ENCODE data around the gene ARHGAP18.
"Not testable (repeated sequence)": the region's sequence is repeated elsewhere in the genome, so short reads cannot be mapped to it uniquely, and the experiment has no call there.

Gene ARHGAP18

GRCh38 chr6:129577691-129578090 is 132.3 kb downstream of the ARHGAP18 start:
- in situ Hi-C loops (cut with HindIII; ENCODE audit: low pct_ligation_motif_present, low pct_unique_long_range_greater_than_20kb, low sequenced_read_pairs): no loop called here
- no peak for DNase-seq

GRCh38 chr6:129576456-129576855 is 133.5 kb downstream of the ARHGAP18 start:
- in situ Hi-C loops (cut with HindIII; ENCODE audit: low pct_ligation_motif_present, low pct_unique_long_range_greater_than_20kb, low sequenced_read_pairs): no loop called here
- no peak for DNase-seq

GRCh38 chr6:129575378-129576118 is 134.4 kb downstream of the ARHGAP18 start:
- in situ Hi-C loops (cut with HindIII; ENCODE audit: low pct_ligation_motif_present, low pct_unique_long_range_greater_than_20kb, low sequenced_read_pairs): no loop called here
- DNase-seq: peak; percentile 57

GRCh38 chr6:129574605-129575004 is 135.4 kb downstream of the ARHGAP18 start:
- DNase-seq; in situ Hi-C loops (cut with HindIII; ENCODE audit: low pct_ligation_motif_present, low pct_unique_long_range_greater_than_20kb, low sequenced_read_pairs): not testable (repeated sequence)

DNA sequence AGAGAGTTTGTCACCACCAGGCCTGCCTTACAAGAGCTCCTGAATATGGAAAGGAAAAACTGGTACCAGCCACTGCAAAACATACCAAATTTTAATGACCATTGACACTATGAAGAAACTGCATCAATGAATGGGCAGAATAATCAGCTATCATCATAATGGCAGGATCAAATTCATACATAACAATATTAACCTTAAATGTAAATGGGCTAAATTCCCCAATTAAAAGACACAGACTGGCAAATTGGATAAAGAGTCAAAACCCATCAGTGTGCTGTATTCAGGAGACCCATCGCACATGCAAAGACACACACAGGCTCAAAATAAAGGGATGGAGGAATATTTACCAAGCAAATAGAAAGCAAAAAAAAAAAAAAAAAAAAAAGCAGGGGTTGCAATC is 139.0 kb downstream of the ARHGAP18 start:
- DNase-seq; in situ Hi-C loops (cut with HindIII; ENCODE audit: low pct_ligation_motif_present, low pct_unique_long_range_greater_than_20kb, low sequenced_read_pairs): not testable (repeated sequence)

GRCh38 chr6:129568015-129568414 is 142.0 kb downstream of the ARHGAP18 start:
- no peak for DNase-seq
- in situ Hi-C loops (cut with HindIII; ENCODE audit: low pct_ligation_motif_present, low pct_unique_long_range_greater_than_20kb, low sequenced_read_pairs): no loop called here

DNA sequence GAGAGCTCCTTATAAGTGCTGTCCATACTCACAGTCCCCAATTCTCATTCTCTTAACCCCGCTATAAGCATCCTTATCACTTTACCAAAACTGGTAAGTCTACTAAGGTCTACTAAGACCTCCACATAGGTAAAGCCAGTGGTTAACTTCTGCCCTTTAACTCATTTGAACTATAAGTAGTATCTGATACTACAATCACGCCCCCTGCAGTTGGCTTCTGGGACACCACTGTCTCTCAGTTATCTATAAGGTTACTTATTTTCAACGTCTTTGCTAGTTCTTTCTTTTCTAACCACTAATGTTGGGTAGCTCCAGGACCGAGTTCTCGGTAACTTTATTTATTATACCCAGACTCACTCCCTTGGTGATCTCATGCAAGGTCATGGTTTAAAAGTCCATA is 142.6 kb downstream of the ARHGAP18 start:
- DNase-seq: peak; percentile 36
- in situ Hi-C loops (cut with HindIII; ENCODE audit: low pct_ligation_motif_present, low pct_unique_long_range_greater_than_20kb, low sequenced_read_pairs): no loop called here

DNA sequence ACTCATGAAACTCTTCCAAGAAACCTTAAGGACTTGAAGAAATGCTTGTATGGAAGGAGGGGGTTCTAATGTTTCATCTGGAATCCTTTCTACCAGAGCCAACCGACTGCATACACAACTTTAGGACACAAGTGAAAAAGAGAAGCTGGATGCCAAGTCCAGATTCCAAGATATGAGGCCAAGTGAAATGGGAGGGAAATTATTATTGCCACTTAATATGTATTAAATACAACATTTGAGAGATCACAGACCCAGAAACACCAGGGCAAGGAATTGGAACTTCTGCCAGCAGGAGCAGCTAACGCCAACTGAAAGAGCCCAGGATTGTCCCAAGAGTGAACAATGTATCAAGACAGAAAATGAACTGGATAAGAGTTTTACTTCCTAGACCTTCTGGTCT is 144.2 kb downstream of the ARHGAP18 start:
- DNase-seq: no peak
- in situ Hi-C loops (cut with HindIII; ENCODE audit: low pct_ligation_motif_present, low pct_unique_long_range_greater_than_20kb, low sequenced_read_pairs): no loop called here

DNA sequence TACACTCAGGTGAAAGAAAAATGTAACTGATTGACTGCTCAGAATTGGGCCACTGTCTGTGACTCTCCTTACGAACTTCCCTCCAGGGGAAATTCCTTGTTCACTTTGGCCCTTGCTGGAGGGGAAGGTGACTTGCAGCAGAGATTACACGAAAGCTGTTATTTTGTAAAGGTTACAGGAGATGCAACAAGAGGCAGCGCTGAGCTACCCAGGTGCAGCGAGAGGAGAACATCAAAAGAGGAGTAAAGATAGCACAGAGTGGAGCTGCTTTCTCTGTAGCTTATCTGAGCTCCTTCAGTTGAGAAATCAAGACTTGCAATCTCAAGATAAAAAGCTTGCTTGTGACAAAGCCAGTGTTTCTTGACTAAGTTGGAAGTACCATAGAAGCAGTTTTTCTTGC is 144.6 kb downstream of the ARHGAP18 start:
- in situ Hi-C loops (cut with HindIII; ENCODE audit: low pct_ligation_motif_present, low pct_unique_long_range_greater_than_20kb, low sequenced_read_pairs): no loop called here
- DNase-seq: no peak

DNA sequence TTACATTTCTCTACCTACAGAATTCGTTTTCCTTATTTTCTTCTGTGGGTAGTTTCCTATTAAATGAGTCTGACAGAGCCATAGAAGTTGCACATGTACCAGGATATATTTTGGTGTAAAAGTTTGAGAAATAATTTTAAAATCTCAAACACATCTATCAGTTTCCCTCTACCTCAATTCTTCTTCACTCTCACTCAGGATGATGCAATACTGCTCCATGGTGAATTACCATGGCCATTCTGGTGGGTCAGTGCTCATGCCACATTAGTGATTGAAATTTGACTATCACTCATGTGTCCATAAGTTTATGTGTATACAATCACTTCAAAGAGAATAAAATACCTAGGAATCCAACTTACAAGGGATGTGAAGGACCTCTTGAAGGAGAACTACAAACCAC is 151.7 kb downstream of the ARHGAP18 start:
- in situ Hi-C loops (cut with HindIII; ENCODE audit: low pct_ligation_motif_present, low pct_unique_long_range_greater_than_20kb, low sequenced_read_pairs): no loop called here
- no peak for DNase-seq

DNA sequence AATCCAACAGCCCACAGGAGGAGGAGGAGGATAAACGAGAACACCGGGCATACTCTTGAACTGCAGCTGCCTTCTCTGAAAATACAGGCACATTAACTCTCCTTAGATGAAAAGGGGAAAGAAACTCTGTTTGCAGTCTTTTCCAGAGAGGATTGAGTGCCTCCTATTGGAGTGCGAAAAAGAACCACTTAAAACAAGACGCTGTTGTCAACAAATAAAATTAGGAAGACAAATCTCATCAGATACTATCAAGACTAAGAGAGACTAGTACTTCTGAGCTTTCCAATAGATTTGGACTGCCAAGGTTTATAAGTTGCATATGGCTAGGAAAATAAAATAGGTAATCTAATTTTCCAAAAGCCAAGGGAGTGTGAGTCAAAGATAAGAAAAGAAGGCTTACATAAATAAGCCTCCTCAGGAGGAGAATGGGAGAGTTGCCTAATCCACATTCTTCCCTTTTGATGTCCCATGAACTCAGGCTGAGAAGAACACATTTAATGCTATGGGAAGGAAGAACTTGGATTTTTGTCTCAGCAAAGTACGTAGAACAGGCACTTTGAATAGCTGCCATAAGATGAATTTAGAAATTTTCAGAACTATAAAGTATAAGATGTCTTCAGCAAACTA is 154.7 kb downstream of the ARHGAP18 start:
- in situ Hi-C loops (cut with HindIII; ENCODE audit: low pct_ligation_motif_present, low pct_unique_long_range_greater_than_20kb, low sequenced_read_pairs): no loop called here
- no peak for DNase-seq

DNA sequence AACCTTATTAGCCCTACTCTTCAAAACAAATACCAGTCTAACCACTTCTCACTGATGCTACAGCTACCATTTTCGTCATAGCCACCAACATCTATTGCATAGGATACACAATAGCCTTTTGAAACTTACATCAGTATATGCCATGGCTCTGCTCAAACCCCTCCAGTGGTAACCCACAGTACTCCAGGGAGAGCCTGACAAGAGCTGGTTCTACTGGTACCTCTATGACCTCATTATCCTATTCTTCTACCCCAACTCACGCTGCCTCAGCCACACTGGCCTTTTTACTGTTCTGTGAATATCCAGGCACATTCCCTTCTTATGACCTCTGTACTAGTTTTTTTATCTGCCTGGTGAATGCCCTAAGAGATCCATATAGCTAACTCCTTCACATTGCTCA is 157.6 kb downstream of the ARHGAP18 start:
- no peak for DNase-seq

GRCh38 chr6:129551486-129551885 is 158.5 kb downstream of the ARHGAP18 start:
- in situ Hi-C loops (cut with HindIII; ENCODE audit: low pct_ligation_motif_present, low pct_unique_long_range_greater_than_20kb, low sequenced_read_pairs): no loop called here
- no peak for DNase-seq

More for the DNA sequence above, 157.6 kb downstream of the ARHGAP18 start:
- in situ Hi-C loops (cut with HindIII; ENCODE audit: low pct_ligation_motif_present, low pct_unique_long_range_greater_than_20kb, low sequenced_read_pairs): no loop called here

GRCh38 chr6:129546702-129547101 is 163.3 kb downstream of the ARHGAP18 start:
- in situ Hi-C loops (cut with HindIII; ENCODE audit: low pct_ligation_motif_present, low pct_unique_long_range_greater_than_20kb, low sequenced_read_pairs): no loop called here
- no peak for DNase-seq

- DNase-seq: no peak
- in situ Hi-C loops (cut with HindIII; ENCODE audit: low pct_ligation_motif_present, low pct_unique_long_range_greater_than_20kb, low sequenced_read_pairs): no loop called here
These were observed 164.9 kb downstream of the ARHGAP18 start for GRCh38 chr6:129544892-129545612.

DNA sequence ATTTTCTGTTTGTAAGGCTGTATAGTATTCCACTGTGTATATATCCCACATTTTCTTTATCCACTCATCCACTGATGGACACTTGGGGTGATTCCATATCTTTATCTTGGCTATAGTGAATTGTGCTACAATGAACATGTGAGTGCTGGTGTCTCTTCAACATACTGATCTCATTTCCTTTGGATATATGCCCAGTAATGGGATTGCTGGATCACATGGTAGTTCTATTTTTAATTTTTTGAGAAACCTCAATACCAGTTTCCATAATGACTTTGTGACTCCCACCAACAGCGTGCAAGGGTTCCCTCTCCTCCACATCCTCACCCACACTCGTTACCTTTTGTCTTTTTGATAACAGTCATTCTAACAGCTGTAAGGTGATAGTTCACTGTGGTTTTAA is 166.0 kb downstream of the ARHGAP18 start:
- no peak for DNase-seq
- in situ Hi-C loops (cut with HindIII; ENCODE audit: low pct_ligation_motif_present, low pct_unique_long_range_greater_than_20kb, low sequenced_read_pairs): no loop called here

- in situ Hi-C loops (cut with HindIII; ENCODE audit: low pct_ligation_motif_present, low pct_unique_long_range_greater_than_20kb, low sequenced_read_pairs): no loop called here
- no peak for DNase-seq
These were observed 167.3 kb downstream of the ARHGAP18 start for GRCh38 chr6:129542705-129543104.

DNA sequence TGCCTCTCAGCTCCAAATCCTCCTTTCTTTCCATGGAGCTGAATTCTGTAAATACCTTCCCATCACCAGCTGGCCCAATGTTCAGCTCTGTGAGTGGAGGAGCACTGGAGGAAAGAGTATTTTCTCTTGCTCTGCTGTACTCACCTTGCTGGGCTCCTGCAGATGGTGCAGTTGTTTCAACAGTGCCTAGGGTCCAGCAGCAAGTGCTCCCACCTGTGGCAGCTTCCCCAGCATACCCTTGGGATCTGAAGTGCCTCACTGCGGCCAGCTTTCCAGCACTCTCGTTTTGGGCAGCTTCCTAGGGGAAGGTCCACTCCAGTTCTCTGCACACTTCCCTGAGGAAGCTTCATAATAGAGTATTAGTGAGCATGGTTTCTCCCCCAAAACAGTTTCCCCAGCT is 170.9 kb downstream of the ARHGAP18 start:
- in situ Hi-C loops (cut with HindIII; ENCODE audit: low pct_ligation_motif_present, low pct_unique_long_range_greater_than_20kb, low sequenced_read_pairs): no loop called here

GRCh38 chr6:129536271-129536670 is 173.7 kb downstream of the ARHGAP18 start:
- in situ Hi-C loops (cut with HindIII; ENCODE audit: low pct_ligation_motif_present, low pct_unique_long_range_greater_than_20kb, low sequenced_read_pairs): no loop called here
- no peak for DNase-seq

More for the DNA sequence above, 170.9 kb downstream of the ARHGAP18 start:
- no peak for DNase-seq

DNA sequence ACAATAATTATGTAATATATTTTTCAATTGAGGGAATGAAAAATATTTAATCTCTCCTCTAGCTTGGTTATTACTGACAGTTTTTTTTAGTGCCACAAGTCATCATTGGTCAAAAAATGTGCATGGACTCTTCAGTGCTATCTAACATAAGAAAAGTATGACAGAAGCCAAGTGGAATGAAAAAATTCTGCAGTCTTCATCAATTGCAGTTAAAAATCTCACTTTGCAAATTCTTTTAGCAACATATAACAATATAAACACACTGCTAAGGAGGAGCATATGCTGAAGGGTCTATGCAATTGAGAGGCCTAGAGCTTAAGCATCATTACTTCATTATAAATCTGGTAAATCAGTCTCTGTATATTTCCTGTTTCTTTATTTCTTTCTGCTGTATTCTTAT is 175.1 kb downstream of the ARHGAP18 start:
- in situ Hi-C loops (cut with HindIII; ENCODE audit: low pct_ligation_motif_present, low pct_unique_long_range_greater_than_20kb, low sequenced_read_pairs): no loop called here
- no peak for DNase-seq
